DMS153 treated with DMSO at 0.1 percent for 48 hours (cell line): ENCODE measurements around the gene VPS4A.
"Not testable (repeated sequence)": the region's sequence is repeated elsewhere in the genome, so short reads cannot be mapped to it uniquely, and the experiment has no call there.

Source experiments
- DNase-seq: peaks from one replicate; lab custom pipeline; 2025; ENCODE audit not compliant: unreplicated experiment; lab: John Stamatoyannopoulos, UW

VPS4A gene

DNA sequence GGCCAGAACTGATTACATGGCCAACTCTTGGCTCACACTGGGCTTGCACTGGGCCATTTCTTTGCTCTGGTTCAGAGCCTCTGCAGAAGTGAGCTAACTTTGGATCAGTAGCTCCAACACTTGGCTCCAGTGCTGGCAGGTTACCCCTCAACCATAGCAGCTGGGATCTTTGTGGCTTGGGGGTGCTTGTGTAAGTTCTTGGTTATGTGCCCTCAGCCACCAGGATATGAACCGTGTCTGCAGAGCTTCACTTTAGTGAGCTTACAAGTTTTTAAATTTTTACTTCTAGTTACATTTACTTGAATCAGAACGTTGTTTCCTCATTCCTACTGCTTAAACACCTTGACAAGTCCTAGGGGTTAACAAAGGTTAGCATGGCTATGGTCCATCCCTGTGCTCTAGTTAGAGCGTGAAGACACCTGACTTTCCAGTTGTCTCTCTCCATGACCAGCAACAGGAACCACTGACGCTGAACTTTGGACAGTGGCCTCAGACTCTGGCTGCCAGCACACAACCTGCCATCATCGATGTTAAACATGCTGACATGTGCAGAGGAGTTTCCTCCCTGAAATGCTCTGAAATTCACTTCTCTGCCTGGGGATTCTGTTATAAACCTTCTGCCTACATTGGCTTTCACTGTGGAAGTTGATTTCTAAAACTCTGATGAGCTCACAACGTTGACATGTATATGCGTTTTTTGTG lies 15.2 kb downstream of the VPS4A start:
- no peak for DNase-seq

DNA sequence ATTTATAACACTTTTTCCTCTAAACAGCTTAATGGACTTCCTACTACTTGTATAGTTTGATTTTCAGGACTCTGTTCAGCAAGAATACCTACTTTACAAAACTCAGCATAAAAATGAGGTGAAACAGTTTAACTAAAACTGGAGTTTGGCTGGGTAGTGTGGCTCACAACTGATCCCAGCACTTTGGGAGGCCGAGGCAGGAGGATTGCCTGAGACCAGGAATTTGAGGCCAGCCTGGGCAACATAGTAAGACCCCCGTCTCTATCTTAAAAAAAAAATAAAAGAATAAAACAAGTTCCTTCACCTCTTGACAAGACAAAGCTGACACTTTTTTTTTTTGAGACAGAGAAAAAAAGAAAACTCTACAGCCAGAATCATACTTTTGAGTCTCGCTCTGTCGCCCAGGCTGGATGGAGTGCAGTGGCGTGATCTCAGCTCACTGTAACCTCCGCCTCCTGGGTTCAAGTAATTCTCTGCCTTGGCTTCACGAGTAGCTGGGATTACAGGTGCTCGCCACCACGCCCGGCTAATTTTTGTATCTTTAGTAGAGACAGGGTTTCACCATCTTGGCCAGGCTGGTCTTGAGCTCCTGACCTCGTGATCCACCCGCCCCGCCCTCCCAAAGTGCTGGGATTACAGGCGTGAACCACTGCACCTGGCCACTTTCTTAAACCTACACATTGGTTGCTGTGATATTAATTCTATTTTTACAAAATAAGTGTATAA lies 16.6 kb downstream of the VPS4A start:
- DNase-seq, result no peak

DNA sequence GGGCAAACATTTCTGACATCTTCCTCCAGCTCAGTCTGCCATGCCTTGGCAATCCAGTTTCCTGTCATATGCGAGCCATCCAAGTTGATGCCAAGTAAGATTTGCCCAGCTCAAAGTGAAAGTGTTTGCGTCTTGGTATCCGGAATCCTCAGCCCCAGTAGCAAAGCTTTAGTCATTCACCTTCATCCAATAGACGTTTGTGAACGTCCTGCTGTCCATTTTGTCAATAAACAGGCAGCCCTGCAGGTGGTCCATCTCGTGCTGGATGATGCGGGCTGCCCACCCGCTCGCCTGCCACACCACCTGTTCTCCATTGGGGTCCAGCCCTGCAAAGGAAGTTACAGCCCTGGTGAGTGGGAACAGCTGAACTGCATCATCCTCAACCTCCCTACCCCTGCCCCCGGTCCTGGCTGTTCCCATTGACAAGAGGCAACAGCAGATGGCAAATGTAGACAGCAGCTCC lies 17.7 kb downstream of the VPS4A start:
- DNase-seq, result no peak

DNA sequence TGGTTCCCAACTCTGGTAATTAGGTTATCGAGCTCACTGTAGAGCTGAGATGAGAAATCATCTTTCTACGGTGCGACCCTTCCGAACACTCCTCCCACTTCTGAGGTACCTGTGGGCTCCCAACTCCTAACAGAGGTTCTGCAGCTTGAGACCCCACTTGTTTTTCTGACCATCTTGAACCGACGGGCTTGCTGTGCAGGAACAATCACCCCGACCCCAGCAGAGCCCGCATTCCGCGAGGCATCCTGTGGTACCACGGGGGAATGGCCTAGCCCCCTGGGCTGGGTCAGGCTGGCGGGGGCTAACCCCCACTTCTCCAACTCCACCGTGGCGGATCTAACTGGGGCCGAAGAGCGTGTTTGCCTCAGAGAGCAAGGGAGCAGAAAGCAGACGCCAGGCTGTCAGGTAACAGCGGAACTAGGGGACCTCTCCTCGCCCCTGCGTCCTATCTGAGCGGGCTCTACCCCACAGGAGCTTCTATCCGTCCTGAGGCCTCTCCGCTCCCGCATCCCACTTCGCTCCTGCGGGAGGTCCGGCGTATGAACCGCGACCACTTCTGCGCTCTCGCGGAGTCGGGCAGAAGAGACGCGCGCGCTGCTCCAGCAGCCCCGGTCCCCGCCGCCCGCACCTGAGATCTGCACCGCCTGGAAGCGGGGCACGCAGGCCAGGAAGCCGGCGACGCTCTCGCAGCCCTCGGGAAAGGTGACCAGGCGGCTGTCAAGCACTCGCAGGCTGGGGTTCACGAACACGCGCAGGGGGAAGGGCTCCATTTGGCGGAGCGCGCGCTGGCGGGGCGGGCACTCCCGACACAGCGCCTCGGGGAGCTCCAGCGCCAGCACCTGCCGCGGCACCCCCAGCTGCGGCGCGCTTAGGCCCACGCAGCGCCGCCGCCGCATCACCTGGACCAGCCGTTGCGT lies 18.5 kb downstream of the VPS4A start:
- DNase-seq, result no peak

DNA sequence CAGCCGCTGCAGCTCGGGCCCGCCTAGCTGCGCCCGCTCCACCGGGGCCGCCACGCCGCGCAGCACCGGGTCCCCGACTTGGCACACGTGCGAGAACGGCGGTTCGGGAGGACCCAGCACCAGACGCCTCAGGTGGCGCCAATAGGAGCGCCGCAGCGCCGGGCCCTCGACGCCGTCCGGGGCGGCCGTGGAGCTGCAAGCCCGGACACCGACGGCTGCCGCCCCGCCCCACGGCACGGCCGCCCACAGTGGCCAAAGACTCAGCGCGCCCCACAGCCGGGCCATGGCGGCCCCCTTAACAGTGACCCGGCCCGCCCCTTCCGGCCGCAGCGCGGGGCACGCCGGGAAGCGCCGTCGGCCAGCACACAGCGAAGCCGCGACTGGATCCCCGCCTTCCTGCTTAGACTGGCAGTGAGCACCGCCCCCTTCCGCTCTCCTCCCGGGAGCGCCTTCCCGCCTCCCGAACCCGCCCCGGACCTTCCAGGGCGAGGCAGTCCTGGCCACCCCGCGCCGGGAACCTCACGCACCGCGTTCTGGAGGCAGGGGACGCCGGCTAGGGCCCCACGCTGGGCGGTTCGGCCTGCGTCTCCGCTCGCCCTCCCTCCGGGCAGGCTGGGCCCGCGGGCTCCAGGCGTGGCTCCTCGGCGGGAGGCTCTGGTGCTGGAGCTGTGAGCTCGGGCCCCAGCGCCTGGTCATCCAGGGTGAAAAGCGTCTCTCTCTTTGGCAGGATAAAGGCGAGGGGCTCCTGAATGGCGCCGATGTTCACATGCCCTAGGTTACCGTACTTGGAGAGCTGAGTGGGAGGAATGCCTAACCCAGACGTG lies 19.3 kb downstream of the VPS4A start, which contains the start of gene PDF:
PDF (minus strand) TSS at position 303 of the 824 bp plus-strand sequence; CDS start at position 285, 18 bp downstream.
- DNase-seq, result peak; percentile 81

GRCh38 chr16:69334696-69335095 lies 23.5 kb downstream of the VPS4A start:
- DNase-seq, result no peak

GRCh38 chr16:69338557-69339288 lies 27.6 kb downstream of the VPS4A start:
- no peak for DNase-seq

DNA sequence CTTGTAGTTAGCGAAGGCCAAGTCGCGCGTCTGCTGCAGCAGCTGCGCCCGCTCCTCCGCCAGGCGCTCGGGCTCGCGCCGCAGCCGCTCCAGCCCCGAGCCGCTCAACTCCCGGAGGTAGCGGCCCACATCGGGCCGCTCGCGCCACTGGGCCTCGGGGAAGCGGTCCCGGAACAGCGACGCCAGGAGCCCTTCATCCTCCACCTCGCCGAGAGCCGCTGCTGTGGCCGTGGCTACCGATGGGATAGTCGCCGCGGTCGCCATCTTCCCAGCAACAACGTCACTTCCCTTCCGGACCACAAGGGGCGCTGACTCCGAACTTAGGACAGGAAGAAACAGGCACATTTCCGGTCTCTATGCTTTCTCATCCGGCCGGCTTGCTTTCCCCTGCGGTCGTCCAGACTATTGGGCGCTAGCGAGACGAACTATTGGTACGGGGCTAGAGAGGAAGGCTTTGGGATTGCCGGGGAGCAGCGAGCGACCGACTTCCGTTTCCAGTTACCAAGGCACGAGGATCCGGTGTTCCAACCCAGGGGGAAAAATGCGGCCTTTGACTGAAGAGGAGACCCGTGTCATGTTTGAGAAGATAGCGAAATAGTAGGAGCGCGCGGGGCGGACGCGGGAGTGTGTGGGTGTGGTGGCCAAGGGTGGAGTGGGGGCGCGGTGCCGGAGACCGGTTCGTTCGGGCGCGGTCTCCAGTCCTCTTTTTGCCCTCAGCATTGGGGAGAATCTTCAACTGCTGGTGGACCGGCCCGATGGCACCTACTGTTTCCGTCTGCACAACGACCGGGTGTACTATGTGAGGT lies 28.3 kb downstream of the VPS4A start, which contains the start of the genes COG8 and NIP7:
COG8 (minus strand) TSS at position 276 of the 806 bp plus-strand sequence; CDS start at position 264, 12 bp downstream.
NIP7 (plus strand) TSS at position 484 of the 806 bp plus-strand sequence; CDS start at position 542, 58 bp downstream.
- peak; percentile 99 for DNase-seq

DNA sequence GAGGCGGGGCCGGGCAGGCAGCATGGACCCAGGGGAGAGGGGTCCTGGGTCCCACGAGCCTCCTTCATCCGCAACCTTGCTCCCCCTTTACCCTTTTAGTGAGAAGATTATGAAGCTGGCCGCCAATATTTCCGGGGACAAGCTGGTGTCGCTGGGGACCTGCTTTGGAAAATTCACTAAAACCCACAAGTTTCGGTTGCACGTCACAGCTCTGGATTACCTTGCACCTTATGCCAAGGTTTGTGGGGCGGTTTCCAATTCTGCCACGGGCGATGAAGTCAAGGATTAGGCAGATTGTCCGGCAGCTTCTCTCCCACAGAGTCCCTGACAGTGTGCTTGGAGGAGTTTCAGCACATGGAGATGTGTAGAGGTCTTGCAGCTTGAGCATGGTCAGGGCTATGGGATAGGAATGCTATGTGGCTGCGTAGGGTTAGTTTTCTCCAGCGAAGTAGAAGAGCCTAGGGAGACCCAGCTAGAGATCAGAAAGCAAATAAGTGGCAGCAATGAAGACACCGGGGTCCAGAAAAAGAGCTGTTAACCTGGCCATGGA lies 29.0 kb downstream of the VPS4A start:
- DNase-seq, result no peak

GRCh38 chr16:69344171-69344570 lies 33.0 kb downstream of the VPS4A start:
- DNase-seq, result no peak

- no peak for DNase-seq
Observed at GRCh38 chr16:69345923-69346322, 34.8 kb downstream of the VPS4A start.

GRCh38 chr16:69346683-69347082 lies 35.5 kb downstream of the VPS4A start:
- no peak for DNase-seq

DNA sequence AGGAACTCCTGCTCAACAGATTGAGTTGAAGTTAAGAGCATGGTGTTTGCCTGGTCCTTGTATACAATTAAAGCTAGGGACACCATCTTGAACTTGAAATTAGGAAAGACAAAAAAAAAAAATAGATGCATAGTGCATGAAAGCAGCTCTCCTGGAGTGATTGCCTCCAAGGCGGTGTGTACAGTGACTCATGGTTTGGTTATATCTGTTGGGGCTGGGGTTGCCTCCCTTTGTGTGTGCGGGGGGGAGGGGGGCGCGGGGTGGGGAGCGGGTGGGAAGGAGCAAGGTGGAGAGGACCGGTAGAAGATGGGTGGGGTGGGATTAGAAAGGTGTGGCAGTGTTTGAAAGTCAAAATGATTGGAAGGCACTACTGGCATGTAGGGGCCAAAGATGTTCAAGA lies 37.1 kb downstream of the VPS4A start:
- DNase-seq, result no peak

- no peak for DNase-seq
Observed at GRCh38 chr16:69349536-69349935, 38.4 kb downstream of the VPS4A start.

- no peak for DNase-seq
Observed at GRCh38 chr16:69350536-69351133, 39.5 kb downstream of the VPS4A start.

GRCh38 chr16:69351309-69352027 lies 40.3 kb downstream of the VPS4A start, which contains the start of gene TMED6:
TMED6 (minus strand) TSS chr16:69351786; CDS start chr16:69351753, 33 bp downstream.
- no peak for DNase-seq

GRCh38 chr16:69360070-69360469 lies 48.9 kb downstream of the VPS4A start:
- DNase-seq, result not testable (repeated sequence)
